ENCODE results near the gene CORO1A. TPM values are rescaled to one million over a fixed set of nuclear protein-coding genes. Genes with fewer than 3 reads are reported as not detected.

Gene CORO1A
- total RNA-seq, 1 experiment from 2014 or later, result 7.0 TPM

DNA sequence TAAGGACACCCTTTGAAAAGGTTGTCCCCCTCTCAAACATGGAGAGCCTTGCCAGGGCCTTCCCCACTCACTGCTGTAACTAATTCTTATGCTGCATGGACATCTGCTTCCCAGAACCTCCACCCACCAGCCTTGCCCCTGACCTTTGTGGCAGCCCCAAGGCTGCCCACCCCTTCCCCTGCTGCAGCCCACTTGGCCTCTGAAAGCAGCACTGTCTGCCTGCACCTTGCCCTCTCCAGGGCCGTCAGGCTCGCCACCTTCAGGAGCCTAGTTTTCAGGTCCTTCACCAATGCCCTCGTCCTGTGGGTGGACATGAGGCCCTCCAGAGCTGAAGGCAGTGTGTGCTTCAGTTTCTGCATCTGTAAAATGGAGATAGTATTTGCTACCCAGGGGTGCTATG, 2.7 kb upstream of the CORO1A start:
- no peaks in the 10 kb centered on the region for H3K36me3 ChIP-seq (ENCODE audit: control insufficient read depth in 1 of 2, insufficient read depth in 2 of 2, low read length in 2 of 2)

DNA sequence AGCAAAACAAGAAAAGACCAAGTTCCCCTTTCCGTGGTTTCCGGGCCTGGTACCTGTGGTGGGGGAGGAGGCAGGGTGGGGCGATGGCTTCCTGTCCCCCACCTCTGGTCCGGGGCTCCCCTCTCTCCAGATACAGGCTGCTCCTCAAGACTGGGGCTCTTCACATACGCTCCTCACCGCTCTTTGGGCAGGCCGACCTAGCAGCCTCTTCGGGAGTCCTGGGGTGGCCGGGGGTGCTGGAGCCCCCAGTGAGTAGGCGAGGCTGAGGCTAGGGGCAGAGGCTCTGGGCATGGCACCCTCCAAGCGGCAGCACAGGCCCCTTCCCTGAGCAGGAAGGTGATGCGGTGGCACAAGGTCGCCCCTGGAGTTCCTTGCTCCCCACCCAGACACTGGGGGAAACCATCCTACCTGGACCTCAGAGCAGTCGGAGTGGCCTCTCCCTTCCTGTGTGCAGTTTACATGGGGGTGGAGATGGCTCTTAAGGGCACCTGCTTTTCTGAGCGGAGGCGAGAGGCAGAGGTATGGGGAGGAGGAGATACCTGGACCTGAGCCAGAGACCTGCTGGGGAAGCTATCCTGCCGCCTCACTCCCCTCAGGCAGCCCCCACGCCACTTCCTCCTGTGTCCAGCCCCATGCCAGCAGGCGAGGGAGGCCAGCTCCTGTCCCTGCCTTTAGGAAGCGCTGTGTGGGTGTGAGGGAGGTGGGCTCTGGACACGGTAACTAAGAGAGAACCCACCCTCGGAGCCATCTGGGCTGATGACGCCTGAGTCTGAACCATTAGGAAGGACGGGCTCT, 891 bp downstream of the CORO1A start:
- ChIA-PET POLR2A (no interaction called here), CTCF (interaction anchor here (1.1 kb wide), 1 partner anchor 93 kb away, joined by 3 read pairs; the partner anchor contains the start of gene TBX6), RAD21 (ENCODE audit: low non-redundant PET in 1 of 2, low total read pairs in 2 of 2, uncharacterized antibody in 2 of 2, unreplicated experiment in 2 of 2) (no interaction called here)
- Histone ChIP-seq H2AFZ (ENCODE audit: low read depth, low read length, poor library complexity, severe bottlenecking) (no peak overlapping the region), H3K9me3 (ENCODE audit: control insufficient read depth in 1 of 2, insufficient read depth in 1 of 2, low read depth in 1 of 2, low read length in 2 of 2) (no peaks in the 10 kb centered on the region), H4K20me1 (ENCODE audit: insufficient read depth) (no peaks in the 10 kb centered on the region), H3K9me2 (ENCODE audit: insufficient read depth) (no peaks in the 10 kb centered on the region), H3K4me3 (replicated peaks in 1 of 2; ENCODE audit: low read depth in 1 of 2, low read length in 2 of 2) (no peak overlapping the region), H3K4me2 (ENCODE audit: low read length) (peak overlapping the region; percentile 80; the same call in 1 of the 2 replicates), H3K4me1 (ENCODE audit: control insufficient read depth in 1 of 2, insufficient read depth in 2 of 2, low read length in 2 of 2) (peaks cover 5 to 19% of the 10 kb centered on the region in 2 experiments; a peak in 3 of 4 replicates), H3K79me2 (ENCODE audit: insufficient read depth, low read length) (no peaks in the 10 kb centered on the region), H3K9ac (ENCODE audit: low read length) (no peak overlapping the region), H3K27ac (ENCODE audit: low read depth, low read length) (no peak overlapping the region), H3K36me3 (ENCODE audit: control insufficient read depth in 1 of 2, insufficient read depth in 2 of 2, low read length in 2 of 2) (no peaks in the 10 kb centered on the region), H3K27me3 (ENCODE audit: insufficient read depth, low read length) (no peaks in the 10 kb centered on the region)
- no TSS peak for BruUV-seq (replicated peaks)
- DNase-seq (ENCODE audit: low read depth, low spot score) (no peak), ATAC-seq (no peak)
- intact Hi-C loops (cut with micrococcal nuclease), result no loop called here
- TF ChIP-seq POLR2AphosphoS5 (IDR thresholded peaks at IDR 0.05; ENCODE audit: low read depth, low read length), result no peak
- no peak for TF ChIP-seq EZH2phosphoT487 (IDR thresholded peaks at IDR 0.05; ENCODE audit: borderline replicate concordance)

More for the DNA sequence above, 2.7 kb upstream of the CORO1A start:
- no peak for DNase-seq (ENCODE audit: low read depth, low spot score)
- Histone ChIP-seq H2AFZ (ENCODE audit: low read depth, low read length, poor library complexity, severe bottlenecking) (no peak overlapping the region), H3K4me1 (ENCODE audit: control insufficient read depth in 1 of 2, insufficient read depth in 2 of 2, low read length in 2 of 2) (peaks cover 13 to 20% of the 10 kb centered on the region in 2 experiments; a peak in 3 of 4 replicates), H4K20me1 (ENCODE audit: insufficient read depth) (no peaks in the 10 kb centered on the region), H3K27me3 (ENCODE audit: insufficient read depth, low read length) (no peaks in the 10 kb centered on the region), H3K4me3 (replicated peaks in 1 of 2; ENCODE audit: low read depth in 1 of 2, low read length in 2 of 2) (no peak overlapping the region), H3K9ac (ENCODE audit: low read length) (no peak overlapping the region), H3K9me2 (ENCODE audit: insufficient read depth) (no peaks in the 10 kb centered on the region), H3K27ac (ENCODE audit: low read depth, low read length) (no peak overlapping the region), H3K9me3 (ENCODE audit: control insufficient read depth in 1 of 2, insufficient read depth in 1 of 2, low read depth in 1 of 2, low read length in 2 of 2) (no peaks in the 10 kb centered on the region), H3K4me2 (ENCODE audit: low read length) (no peak overlapping the region), H3K79me2 (ENCODE audit: insufficient read depth, low read length) (no peaks in the 10 kb centered on the region)
- ChIA-PET POLR2A (no interaction called here), CTCF (no interaction called here), RAD21 (ENCODE audit: low non-redundant PET in 1 of 2, low total read pairs in 2 of 2, uncharacterized antibody in 2 of 2, unreplicated experiment in 2 of 2) (no interaction called here)
- no TSS peak for BruUV-seq (replicated peaks)
- intact Hi-C loops (cut with micrococcal nuclease), result no loop called here
- TF ChIP-seq SIN3A (IDR thresholded peaks at IDR 0.05; ENCODE audit: low read depth), result no peak
- TF ChIP-seq, protein P1, sequence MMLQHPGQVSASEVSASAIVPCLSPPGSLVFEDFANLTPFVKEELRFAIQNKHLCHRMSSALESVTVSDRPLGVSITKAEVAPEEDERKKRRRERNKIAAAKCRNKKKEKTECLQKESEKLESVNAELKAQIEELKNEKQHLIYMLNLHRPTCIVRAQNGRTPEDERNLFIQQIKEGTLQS (IDR thresholded peaks at IDR 0.05), result no peak
- no peak for TF ChIP-seq EZH2 (IDR thresholded peaks at IDR 0.05)
- no peak for TF ChIP-seq YY1 (IDR thresholded peaks at IDR 0.05; ENCODE audit: extremely low read depth, insufficient replicate concordance, low read depth, low read length)
- TF ChIP-seq, protein P2, sequence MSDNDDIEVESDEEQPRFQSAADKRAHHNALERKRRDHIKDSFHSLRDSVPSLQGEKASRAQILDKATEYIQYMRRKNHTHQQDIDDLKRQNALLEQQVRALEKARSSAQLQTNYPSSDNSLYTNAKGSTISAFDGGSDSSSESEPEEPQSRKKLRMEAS (IDR thresholded peaks at IDR 0.05), result no peak
- TF ChIP-seq ZFX (IDR thresholded peaks at IDR 0.05), result no peak
- no peak for TF ChIP-seq SRF (IDR thresholded peaks at IDR 0.05; ENCODE audit: low read depth)
- no peak for ATAC-seq
